ENCODE data around the gene CES4A.
"Not testable (repeated sequence)": the region's sequence is repeated elsewhere in the genome, so short reads cannot be mapped to it uniquely, and the experiment has no call there.

CES4A gene

DNA sequence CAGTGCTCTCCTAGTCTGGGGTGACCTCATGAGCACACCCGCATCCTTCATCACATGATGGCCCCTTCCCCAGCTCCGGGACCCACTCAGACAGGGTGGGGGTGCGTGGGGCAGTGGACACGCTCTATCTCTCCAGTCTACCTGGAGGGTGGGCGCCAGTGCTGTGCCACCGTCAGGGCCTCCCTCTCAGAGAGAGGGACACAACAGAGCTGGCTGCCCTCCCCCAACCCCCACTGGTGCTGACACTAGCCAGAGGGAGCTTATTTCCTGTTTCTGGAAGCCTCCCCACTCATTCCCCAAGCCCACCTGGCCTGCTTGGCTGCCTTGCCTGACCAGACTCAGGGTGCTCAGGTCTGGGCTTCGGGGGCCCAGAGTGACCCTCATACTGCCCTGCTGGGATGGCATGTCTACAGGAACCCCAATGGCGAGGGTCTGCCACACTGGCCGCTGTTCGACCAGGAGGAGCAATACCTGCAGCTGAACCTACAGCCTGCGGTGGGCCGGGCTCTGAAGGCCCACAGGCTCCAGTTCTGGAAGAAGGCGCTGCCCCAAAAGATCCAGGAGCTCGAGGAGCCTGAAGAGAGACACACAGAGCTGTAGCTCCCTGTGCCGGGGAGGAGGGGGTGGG, 44.8 kb upstream of the CES4A start:
- DNase-seq (ENCODE audit: low spot score) = no peak

DNA sequence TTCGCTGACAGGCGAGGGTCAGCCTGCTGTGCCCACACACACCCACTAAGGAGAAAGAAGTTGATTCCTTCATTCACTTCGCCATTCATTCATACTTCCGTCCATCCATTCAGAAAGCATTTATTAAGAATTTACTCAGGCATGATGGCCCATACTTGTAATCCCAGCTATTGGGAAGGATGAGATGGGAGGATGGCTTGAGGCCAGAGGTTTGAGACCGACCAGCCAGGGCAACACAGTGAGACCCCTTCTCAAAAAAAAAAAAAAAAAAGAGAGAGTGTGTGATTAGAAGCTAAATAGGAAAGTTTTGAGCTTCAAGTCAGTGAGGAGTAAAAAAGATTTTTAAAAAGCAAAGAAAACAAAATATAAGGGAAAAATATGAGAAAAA, 44.3 kb upstream of the CES4A start:
- Histone ChIP-seq H3K23ac (ENCODE audit: low read depth, low read length, poor library complexity) (no peak overlapping the region), H2BK5ac (ENCODE audit: low read length) (no peak overlapping the region), H3K27me3 (ENCODE audit: control insufficient read depth in 3 of 3, insufficient read depth in 3 of 3, low read depth in 1 of 3, low read length in 3 of 3) (peaks cover 0 to 21% (median under 1%) of the 10 kb centered on the region in 3 experiments), H2BK12ac (ENCODE audit: low read length) (no peak overlapping the region), H3K4me3 (ENCODE audit: low read length in 2 of 2) (no peak overlapping the region), H2BK120ac (ENCODE audit: low read depth, low read length) (no peak overlapping the region), H3K27ac (replicated peaks; ENCODE audit: low read length) (no peak overlapping the region), H3K14ac (ENCODE audit: low read length) (no peak overlapping the region), H3K18ac (ENCODE audit: low read length) (no peak overlapping the region), H3K4me2 (ENCODE audit: insufficient read depth, low read length, poor library complexity, severe bottlenecking) (no peak overlapping the region), H3K36me3 (replicated peaks in 1 of 2; ENCODE audit: control insufficient read depth in 2 of 2, insufficient read depth in 2 of 2, low read length in 2 of 2) (peaks cover 26 to 51% of the 10 kb centered on the region in 2 donors), H2AFZ (ENCODE audit: low read length) (no peak overlapping the region), H2AK5ac (ENCODE audit: low read depth, low read length) (no peak overlapping the region), H3K9ac (ENCODE audit: low read depth, low read length, poor library complexity) (no peak overlapping the region), H4K8ac (ENCODE audit: low read depth, low read length) (no peak overlapping the region), H3K4me1 (ENCODE audit: control insufficient read depth in 2 of 2, insufficient read depth in 1 of 2, low read depth in 1 of 2, low read length in 2 of 2) (no peaks in the 10 kb centered on the region), H2BK15ac (ENCODE audit: low read length) (no peak overlapping the region), H4K91ac (ENCODE audit: low read depth, low read length, poor library complexity) (no peak overlapping the region), H3K9me3 (replicated peaks in 1 of 2; ENCODE audit: control insufficient read depth in 2 of 2, insufficient read depth in 1 of 2, low read depth in 1 of 2, low read length in 2 of 2) (peaks cover 0 to 2% of the 10 kb centered on the region in 2 donors), H3K79me1 (ENCODE audit: low read depth, low read length) (peaks cover 1% of the 10 kb centered on the region), H3K4ac (ENCODE audit: low read length) (no peak overlapping the region)
- no peak for DNase-seq (ENCODE audit: low spot score)
- WGBS, 2 donors (ENCODE audit: extremely low coverage in 2 of 2, insufficient read length in 2 of 2, insufficient replicate concordance in 1 of 2) = no CpG with 5 or more reads among the region's 5 CpGs

More for the DNA sequence above, 44.8 kb upstream of the CES4A start:
- no peak overlapping the region for H3K18ac ChIP-seq (ENCODE audit: low read length)
- H4K8ac ChIP-seq (ENCODE audit: low read depth, low read length) = no peak overlapping the region
- H3K27me3 ChIP-seq (ENCODE audit: control insufficient read depth in 3 of 3, insufficient read depth in 3 of 3, low read depth in 1 of 3, low read length in 3 of 3) = peaks cover 0 to 16% (median 0%) of the 10 kb centered on the region in 3 experiments
- H4K91ac ChIP-seq (ENCODE audit: low read depth, low read length, poor library complexity) = no peak overlapping the region
- H2AFZ ChIP-seq (ENCODE audit: low read length) = no peak overlapping the region
- H2BK15ac ChIP-seq (ENCODE audit: low read length) = no peak overlapping the region
- H3K23ac ChIP-seq (ENCODE audit: low read depth, low read length, poor library complexity) = no peak overlapping the region
- H3K4me3 ChIP-seq (ENCODE audit: low read length in 2 of 2) = no peak overlapping the region
- peaks cover 0 to 2% of the 10 kb centered on the region in 2 donors for H3K9me3 ChIP-seq (replicated peaks in 1 of 2; ENCODE audit: control insufficient read depth in 2 of 2, insufficient read depth in 1 of 2, low read depth in 1 of 2, low read length in 2 of 2)
- H2BK120ac ChIP-seq (ENCODE audit: low read depth, low read length) = no peak overlapping the region
- no peak overlapping the region for H3K4ac ChIP-seq (ENCODE audit: low read length)
- H2BK12ac ChIP-seq (ENCODE audit: low read length) = no peak overlapping the region
- no peak overlapping the region for H2AK5ac ChIP-seq (ENCODE audit: low read depth, low read length)
- peaks cover 1% of the 10 kb centered on the region for H3K79me1 ChIP-seq (ENCODE audit: low read depth, low read length)
- no peak overlapping the region for H3K4me2 ChIP-seq (ENCODE audit: insufficient read depth, low read length, poor library complexity, severe bottlenecking)
- no peak overlapping the region for H3K27ac ChIP-seq (replicated peaks; ENCODE audit: low read length)
- H2BK5ac ChIP-seq (ENCODE audit: low read length) = no peak overlapping the region
- peaks cover 26 to 56% of the 10 kb centered on the region in 2 donors for H3K36me3 ChIP-seq (replicated peaks in 1 of 2; ENCODE audit: control insufficient read depth in 2 of 2, insufficient read depth in 2 of 2, low read length in 2 of 2)
- no peaks in the 10 kb centered on the region for H3K4me1 ChIP-seq (ENCODE audit: control insufficient read depth in 2 of 2, insufficient read depth in 1 of 2, low read depth in 1 of 2, low read length in 2 of 2)
- WGBS, 2 donors (ENCODE audit: extremely low coverage in 2 of 2, insufficient read length in 2 of 2, insufficient replicate concordance in 1 of 2) = no CpG with 5 or more reads among the region's 15 CpGs
- H3K9ac ChIP-seq (ENCODE audit: low read depth, low read length, poor library complexity) = no peak overlapping the region
- H3K14ac ChIP-seq (ENCODE audit: low read length) = no peak overlapping the region

DNA sequence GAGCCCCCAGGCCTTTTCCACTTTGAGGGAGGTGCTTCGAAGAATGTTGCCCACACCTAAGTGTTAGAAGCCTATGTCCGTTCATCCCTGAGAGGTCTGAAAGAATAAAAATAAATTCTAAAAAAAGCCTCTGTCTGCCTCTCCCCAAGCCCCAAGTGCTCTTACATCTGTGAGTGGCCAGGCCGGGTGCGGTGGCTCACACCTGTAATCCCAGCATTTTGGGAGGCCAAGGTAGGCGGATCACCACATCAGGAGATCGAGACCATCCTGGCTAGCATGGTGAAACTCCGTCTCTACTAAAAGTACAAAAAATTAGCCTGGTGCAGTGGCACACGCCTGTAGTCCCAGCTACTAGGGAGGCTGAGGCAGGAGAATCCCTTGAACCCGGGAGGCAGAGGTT, 43.4 kb upstream of the CES4A start:
- not testable (repeated sequence) for H3K4ac ChIP-seq (ENCODE audit: low read length); H3K18ac ChIP-seq (ENCODE audit: low read length); H3K4me3 ChIP-seq (ENCODE audit: low read length in 2 of 2); H3K27ac ChIP-seq (replicated peaks; ENCODE audit: low read length); H2BK12ac ChIP-seq (ENCODE audit: low read length); H2BK120ac ChIP-seq (ENCODE audit: low read depth, low read length); H3K79me1 ChIP-seq (ENCODE audit: low read depth, low read length); H3K4me1 ChIP-seq (ENCODE audit: control insufficient read depth in 2 of 2, insufficient read depth in 1 of 2, low read depth in 1 of 2, low read length in 2 of 2); H3K4me2 ChIP-seq (ENCODE audit: insufficient read depth, low read length, poor library complexity, severe bottlenecking); DNase-seq (ENCODE audit: low spot score); H3K23ac ChIP-seq (ENCODE audit: low read depth, low read length, poor library complexity); H3K9me3 ChIP-seq (replicated peaks in 1 of 2; ENCODE audit: control insufficient read depth in 2 of 2, insufficient read depth in 1 of 2, low read depth in 1 of 2, low read length in 2 of 2); H2BK15ac ChIP-seq (ENCODE audit: low read length); H3K9ac ChIP-seq (ENCODE audit: low read depth, low read length, poor library complexity); H2AK5ac ChIP-seq (ENCODE audit: low read depth, low read length); H4K8ac ChIP-seq (ENCODE audit: low read depth, low read length); H3K14ac ChIP-seq (ENCODE audit: low read length); H2AFZ ChIP-seq (ENCODE audit: low read length); H2BK5ac ChIP-seq (ENCODE audit: low read length); H4K91ac ChIP-seq (ENCODE audit: low read depth, low read length, poor library complexity)
- no CpG with 5 or more reads among the region's 9 CpGs for WGBS, 2 donors (ENCODE audit: extremely low coverage in 2 of 2, insufficient read length in 2 of 2, insufficient replicate concordance in 1 of 2)
- Histone ChIP-seq H3K27me3 (ENCODE audit: control insufficient read depth in 3 of 3, insufficient read depth in 3 of 3, low read depth in 1 of 3, low read length in 3 of 3) (peaks cover 0 to 29% (median 8%) of the 10 kb centered on the region in 3 experiments), H3K36me3 (replicated peaks in 1 of 2; ENCODE audit: control insufficient read depth in 2 of 2, insufficient read depth in 2 of 2, low read length in 2 of 2) (peaks cover 24 to 42% of the 10 kb centered on the region in 2 donors)

DNA sequence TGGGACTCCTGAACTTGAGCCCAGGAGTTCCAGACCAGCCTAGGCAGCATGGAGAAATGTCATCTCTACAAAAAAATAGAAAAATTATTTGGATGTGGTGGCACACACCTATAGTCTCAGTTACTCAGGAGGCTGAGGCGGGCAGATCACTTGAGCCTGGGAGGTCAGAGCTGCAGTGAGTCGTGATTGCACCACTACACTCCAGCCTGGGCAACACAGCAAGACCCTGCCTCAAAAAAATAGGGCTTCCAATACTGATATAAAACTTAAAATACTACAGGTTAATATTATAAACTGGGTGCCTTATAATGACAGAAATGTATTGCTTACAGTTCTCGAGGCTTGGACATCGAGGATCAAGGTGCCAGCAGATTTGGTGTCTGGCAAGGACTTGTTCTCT, 42.5 kb upstream of the CES4A start:
- Histone ChIP-seq H4K8ac (ENCODE audit: low read depth, low read length) (no peak overlapping the region), H4K91ac (ENCODE audit: low read depth, low read length, poor library complexity) (no peak overlapping the region), H2BK12ac (ENCODE audit: low read length) (no peak overlapping the region), H2AFZ (ENCODE audit: low read length) (no peak overlapping the region), H3K14ac (ENCODE audit: low read length) (no peak overlapping the region), H3K4me1 (ENCODE audit: control insufficient read depth in 2 of 2, insufficient read depth in 1 of 2, low read depth in 1 of 2, low read length in 2 of 2) (no peaks in the 10 kb centered on the region), H3K4me3 (ENCODE audit: low read length in 2 of 2) (no peak overlapping the region), H3K79me1 (ENCODE audit: low read depth, low read length) (no peaks in the 10 kb centered on the region), H3K4me2 (ENCODE audit: insufficient read depth, low read length, poor library complexity, severe bottlenecking) (no peak overlapping the region), H3K18ac (ENCODE audit: low read length) (no peak overlapping the region), H2AK5ac (ENCODE audit: low read depth, low read length) (no peak overlapping the region), H3K23ac (ENCODE audit: low read depth, low read length, poor library complexity) (no peak overlapping the region), H3K36me3 (replicated peaks in 1 of 2; ENCODE audit: control insufficient read depth in 2 of 2, insufficient read depth in 2 of 2, low read length in 2 of 2) (peaks cover 17 to 32% of the 10 kb centered on the region in 2 donors), H2BK15ac (ENCODE audit: low read length) (no peak overlapping the region), H3K27me3 (ENCODE audit: control insufficient read depth in 3 of 3, insufficient read depth in 3 of 3, low read depth in 1 of 3, low read length in 3 of 3) (peaks cover 0 to 29% (median 8%) of the 10 kb centered on the region in 3 experiments), H3K9me3 (replicated peaks in 1 of 2; ENCODE audit: control insufficient read depth in 2 of 2, insufficient read depth in 1 of 2, low read depth in 1 of 2, low read length in 2 of 2) (peaks cover 0 to 2% of the 10 kb centered on the region in 2 donors), H3K9ac (ENCODE audit: low read depth, low read length, poor library complexity) (no peak overlapping the region), H2BK120ac (ENCODE audit: low read depth, low read length) (no peak overlapping the region), H3K27ac (replicated peaks; ENCODE audit: low read length) (no peak overlapping the region), H2BK5ac (ENCODE audit: low read length) (no peak overlapping the region), H3K4ac (ENCODE audit: low read length) (no peak overlapping the region)
- DNase-seq (ENCODE audit: low spot score) = no peak
- WGBS, 2 donors (ENCODE audit: extremely low coverage in 2 of 2, insufficient read length in 2 of 2, insufficient replicate concordance in 1 of 2) = no CpG with 5 or more reads among the region's 4 CpGs
